WTC11 (cell line): ENCODE results near the gene TREML1. TPM values are rescaled to one million over a fixed set of nuclear protein-coding genes. Genes with fewer than 3 reads are reported as not detected.

Source experiments
- ATAC-seq: fragments of 200-7000 bp; cut with Tn5 transposase; 2 replicates; pipeline ENCODE4 v1.10.0; 2021; ENCODE audit warnings: mild to moderate bottlenecking, moderate library complexity
- CTCF ChIA-PET: fragments of 300-600 bp; sonication (Branson Sonifier 250); formaldehyde crosslinking; loops from one replicate; lab custom pipeline; 2021; ENCODE audit warnings: antibody characterized with exemption; lab: Charles Lee
- POLR2A ChIA-PET: fragments of 350-600 bp; sonication (Branson Sonifier 250); formaldehyde crosslinking; loops from one replicate; lab custom pipeline; 2021; ENCODE audit warnings: antibody characterized with exemption; lab: Charles Lee
- DNase-seq: peaks from one replicate; pipeline ENCODE4 v3.0.0; 2021; ENCODE audit warnings: low spot score
- H3K27ac Mint-ChIP-seq: 2 replicates; pipeline ENCODE4 v1.8.0; 2021; ENCODE audit warnings: mixed read lengths
- H3K27me3 Mint-ChIP-seq: 2 replicates; pipeline ENCODE4 v1.8.0; 2021; ENCODE audit warnings: low read depth, mild to moderate bottlenecking, moderate library complexity, mixed read lengths
- H3K36me3 Mint-ChIP-seq: 2 replicates; pipeline ENCODE4 v1.8.0; 2021; ENCODE audit warnings: mixed read lengths
- H3K4me1 Mint-ChIP-seq: 2 replicates; pipeline ENCODE4 v1.8.0; 2022; ENCODE audit warnings: mixed read lengths
- H3K4me3 Mint-ChIP-seq: 2 replicates; pipeline ENCODE4 v1.8.0; 2021; ENCODE audit warnings: mild to moderate bottlenecking, moderate library complexity, mixed read lengths
- H3K9me3 Mint-ChIP-seq: 2 replicates; pipeline ENCODE4 v1.8.0; 2021; ENCODE audit warnings: mixed read lengths
- CREM ChIP-seq: sonication (generic); formaldehyde crosslinking; IDR thresholded peaks from 2 replicates; pipeline ENCODE4 v1.8.1; 2022; ENCODE audit warnings: mild to moderate bottlenecking, missing genetic modification reagents, moderate library complexity
- ELF4 ChIP-seq: sonication (generic); formaldehyde crosslinking; IDR thresholded peaks from 2 replicates; pipeline ENCODE4 v1.8.1; 2022; ENCODE audit warnings: low read depth, mild to moderate bottlenecking, moderate library complexity, missing genetic modification reagents
- ESRRA ChIP-seq: sonication (generic); formaldehyde crosslinking; IDR thresholded peaks from 2 replicates; pipeline ENCODE4 v1.8.1; 2022; ENCODE audit warnings: mild to moderate bottlenecking, missing genetic modification reagents, borderline replicate concordance
- FOXP1 ChIP-seq: sonication (generic); formaldehyde crosslinking; IDR thresholded peaks from 2 replicates; pipeline ENCODE4 v1.8.0; 2022; ENCODE audit warnings: missing genetic modification reagents, mild to moderate bottlenecking, moderate library complexity, borderline replicate concordance
- FOXP4 ChIP-seq: sonication (generic); formaldehyde crosslinking; IDR thresholded peaks from 2 replicates; pipeline ENCODE4 v1.8.0; 2022; ENCODE audit warnings: mild to moderate bottlenecking, missing genetic modification reagents
- HMGA2 ChIP-seq: fragments of 250-450 bp; sonication (Bioruptor Pico); IDR thresholded peaks from 2 replicates; pipeline ENCODE4 v1.4.0; 2021; ENCODE audit warnings: mild to moderate bottlenecking, moderate library complexity
- IRF1 ChIP-seq: sonication (generic); formaldehyde crosslinking; IDR thresholded peaks from 2 replicates; pipeline ENCODE4 v1.8.0; 2023; ENCODE audit warnings: missing genetic modification reagents
- JUN ChIP-seq: sonication (generic); formaldehyde crosslinking; IDR thresholded peaks from 2 replicates; pipeline ENCODE4 v1.8.0; 2023; ENCODE audit warnings: mild to moderate bottlenecking, missing genetic modification reagents
- KAT7 ChIP-seq: sonication (generic); formaldehyde crosslinking; IDR thresholded peaks from 2 replicates; pipeline ENCODE4 v1.8.1; 2023; ENCODE audit warnings: missing genetic modification reagents, mild to moderate bottlenecking, borderline replicate concordance
- MYBL2 ChIP-seq: sonication (generic); formaldehyde crosslinking; IDR thresholded peaks from 2 replicates; pipeline ENCODE4 v1.8.1; 2023; ENCODE audit warnings: mild to moderate bottlenecking, moderate library complexity, missing genetic modification reagents
- PREB ChIP-seq: sonication (generic); formaldehyde crosslinking; IDR thresholded peaks from 2 replicates; pipeline ENCODE4 v1.8.1; 2022; ENCODE audit warnings: mild to moderate bottlenecking, missing genetic modification reagents, moderate library complexity, borderline replicate concordance
- STAT6 ChIP-seq: sonication (generic); formaldehyde crosslinking; conservative IDR thresholded peaks from 2 replicates; pipeline ENCODE4 v1.8.1; 2023; ENCODE audit warnings: mild to moderate bottlenecking, low read depth, missing genetic modification reagents, moderate library complexity
- TEAD4 ChIP-seq: sonication (generic); formaldehyde crosslinking; IDR thresholded peaks from 2 replicates; pipeline ENCODE4 v1.8.0; 2022; ENCODE audit warnings: mild to moderate bottlenecking, missing genetic modification reagents
- ZNF219 ChIP-seq: sonication (generic); formaldehyde crosslinking; IDR thresholded peaks from 2 replicates; pipeline ENCODE4 v1.8.0; 2023; ENCODE audit warnings: missing genetic modification reagents, mild to moderate bottlenecking, borderline replicate concordance
- ZNF232 ChIP-seq: sonication (generic); formaldehyde crosslinking; IDR thresholded peaks from 2 replicates; pipeline ENCODE4 v1.8.0; 2022; ENCODE audit warnings: mild to moderate bottlenecking, missing genetic modification reagents
- ZNF263 ChIP-seq: sonication (generic); formaldehyde crosslinking; IDR thresholded peaks from 2 replicates; pipeline ENCODE4 v1.8.1; 2022; ENCODE audit warnings: low read depth, mild to moderate bottlenecking, moderate library complexity, missing genetic modification reagents
- ZNF281 ChIP-seq: sonication (generic); formaldehyde crosslinking; IDR thresholded peaks from 2 replicates; pipeline ENCODE4 v1.8.0; 2023; ENCODE audit warnings: mild to moderate bottlenecking, missing genetic modification reagents
- ZSCAN18 ChIP-seq: fragments of 250-450 bp; sonication (Bioruptor Pico); IDR thresholded peaks from 2 replicates; pipeline ENCODE4 v2.1.2; 2022; ENCODE audit warnings: mild to moderate bottlenecking, moderate library complexity
- total RNA-seq: library from RNA; stranded (reverse); gene quantifications from 3 replicates; pipeline ENCODE4 v1.2.3, GENCODE V29; 2021

The TREML1 gene
- total RNA-seq, 1 experiment from 2014 or later: not detected

GRCh38 chr6:41179163-41179562, 25.0 kb upstream of the TREML1 start:
- H3K36me3 Mint-ChIP-seq: no peaks in the 10 kb centered on the region
- TF ChIP-seq FOXP1 (CRISPR knock-in tag) (no peak), HMGA2 (CRISPR knock-in tag) (no peak), ELF4 (CRISPR knock-in tag) (no peak), FOXP4 (CRISPR knock-in tag) (no peak), MYBL2 (no peak), PREB (CRISPR knock-in tag) (no peak), JUN (CRISPR knock-in tag) (no peak), ESRRA (CRISPR knock-in tag) (no peak), ZNF232 (CRISPR knock-in tag) (no peak)
- no peak for DNase-seq
- ChIA-PET CTCF (interaction anchor here (1.0 to 5.2 kb wide), 4 partner anchors 11 to 47 kb away, joined by 3 to 24 read pairs (median 4); no protein-coding TSS in a partner anchor), POLR2A (no interaction called here)
- H3K27me3 Mint-ChIP-seq: no peaks in the 10 kb centered on the region
- peaks cover 9% of the 10 kb centered on the region; the same call in 1 of the 2 replicates for H3K4me1 Mint-ChIP-seq
- ATAC-seq: no peak
- no peak overlapping the region for H3K4me3 Mint-ChIP-seq
- no peaks in the 10 kb centered on the region for H3K9me3 Mint-ChIP-seq
- H3K27ac Mint-ChIP-seq: no peak overlapping the region

GRCh38 chr6:41177695-41178094, 23.5 kb upstream of the TREML1 start:
- no peak overlapping the region for H3K4me3 Mint-ChIP-seq
- H3K4me1 Mint-ChIP-seq: peaks cover 9% of the 10 kb centered on the region; the same call in 1 of the 2 replicates
- no peaks in the 10 kb centered on the region for H3K27me3 Mint-ChIP-seq
- TF ChIP-seq ZNF219 (CRISPR knock-in tag) (no peak), KAT7 (CRISPR knock-in tag) (no peak), ZSCAN18 (no peak), ZNF263 (CRISPR knock-in tag) (no peak), TEAD4 (CRISPR knock-in tag) (no peak), IRF1 (no peak), ZNF281 (CRISPR knock-in tag) (no peak), STAT6 (CRISPR knock-in tag) (no peak), ZNF232 (CRISPR knock-in tag) (no peak), CREM (CRISPR knock-in tag) (no peak)
- ATAC-seq: no peak
- ChIA-PET POLR2A (no interaction called here), CTCF (interaction anchor here (1.4 to 5.2 kb wide), 2 partner anchors 14 to 101 kb away, joined by 3 to 24 read pairs; no protein-coding TSS in a partner anchor)
- DNase-seq: no peak
- no peak overlapping the region for H3K27ac Mint-ChIP-seq
- no peaks in the 10 kb centered on the region for H3K9me3 Mint-ChIP-seq
- no peaks in the 10 kb centered on the region for H3K36me3 Mint-ChIP-seq
